Activated naive CD4-positive, alpha-beta T cell treated with anti-CD3 and anti-CD28 coated beads, Interleukin-2, amount 50 U/mL, for 72 hours (primary cell): ENCODE data around the gene RTL10. TPM values are rescaled to one million over a fixed set of nuclear protein-coding genes. Genes with fewer than 3 reads are reported as not detected.
"Not testable (repeated sequence)": the region's sequence is repeated elsewhere in the genome, so short reads cannot be mapped to it uniquely, and the experiment has no call there.

ENCODE experiments used
- ATAC-seq, 2 donors: fragments of 150-1000 bp; cut with Tn5 transposase; 2 replicates each; pipeline ENCODE4 v1.10.0; 2021; ENCODE audit warnings: mild to moderate bottlenecking in 2 of 2, moderate library complexity in 2 of 2
- DNase-seq, 2 donors: peaks; one replicate each; pipeline ENCODE4 v3.0.0; 2021 to 2022; ENCODE audit warnings: low spot score in 2 of 2
- H3K27ac Mint-ChIP-seq, 2 donors: one replicate each; pipeline ENCODE4 v1.8.0; 2022; ENCODE audit warnings: mild to moderate bottlenecking in 2 of 2, mixed read lengths in 2 of 2
- H3K36me3 Mint-ChIP-seq, 2 donors: one replicate each; pipeline ENCODE4 v1.8.0; 2022; ENCODE audit warnings: mixed read lengths in 2 of 2
- H3K9me3 Mint-ChIP-seq, 2 donors: one replicate each; pipeline ENCODE4 v1.8.0; 2022; ENCODE audit warnings: mixed read lengths in 2 of 2
- total RNA-seq, 2 donors: library from RNA; stranded (reverse); gene quantifications; one replicate each; pipeline ENCODE4 v1.2.3, GENCODE V29; 2022

The RTL10 gene
- total RNA-seq, 2 donors from 2014 or later, result 12.1 to 20.1 TPM

DNA sequence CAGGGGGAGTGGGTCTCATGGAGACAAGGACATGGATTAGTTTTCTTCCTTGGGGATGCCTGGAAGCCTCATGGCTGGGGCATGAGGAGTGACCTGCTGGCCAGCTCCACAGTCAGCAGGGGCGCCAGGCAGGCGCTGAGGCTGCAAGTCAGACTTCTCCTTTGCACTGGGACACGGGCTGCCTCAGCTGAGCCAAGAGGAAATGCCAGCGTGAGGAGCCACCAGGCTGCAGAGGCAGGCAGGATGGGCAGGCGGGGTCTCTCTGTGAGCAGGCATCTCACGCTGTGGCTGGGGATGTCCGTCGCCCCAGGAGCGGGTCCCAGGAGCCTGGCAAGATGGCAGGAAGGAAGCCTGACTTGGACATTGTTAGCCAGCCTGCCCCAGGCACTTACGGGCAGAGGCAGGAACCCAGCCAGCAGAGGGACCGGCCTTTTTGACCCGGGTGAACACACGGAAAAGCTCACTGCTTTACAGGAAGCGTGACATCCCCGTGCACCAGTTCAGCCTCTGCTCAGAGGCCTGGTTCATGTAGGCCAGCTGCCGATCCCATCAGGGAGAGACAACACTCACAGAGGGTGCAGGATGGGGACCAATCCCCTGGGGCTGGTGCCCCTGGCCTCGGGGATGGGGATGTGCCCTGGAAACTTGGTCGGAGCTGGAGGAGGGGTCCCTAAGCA lies 10.2 kb downstream of the RTL10 start:
- H3K36me3 Mint-ChIP-seq, result no peaks in the 10 kb centered on the region
- DNase-seq (no peak), ATAC-seq (peak; percentile 48 to 49)
- no peaks in the 10 kb centered on the region for H3K9me3 Mint-ChIP-seq
- peak overlapping the region; percentile 72 to 82 for H3K27ac Mint-ChIP-seq

DNA sequence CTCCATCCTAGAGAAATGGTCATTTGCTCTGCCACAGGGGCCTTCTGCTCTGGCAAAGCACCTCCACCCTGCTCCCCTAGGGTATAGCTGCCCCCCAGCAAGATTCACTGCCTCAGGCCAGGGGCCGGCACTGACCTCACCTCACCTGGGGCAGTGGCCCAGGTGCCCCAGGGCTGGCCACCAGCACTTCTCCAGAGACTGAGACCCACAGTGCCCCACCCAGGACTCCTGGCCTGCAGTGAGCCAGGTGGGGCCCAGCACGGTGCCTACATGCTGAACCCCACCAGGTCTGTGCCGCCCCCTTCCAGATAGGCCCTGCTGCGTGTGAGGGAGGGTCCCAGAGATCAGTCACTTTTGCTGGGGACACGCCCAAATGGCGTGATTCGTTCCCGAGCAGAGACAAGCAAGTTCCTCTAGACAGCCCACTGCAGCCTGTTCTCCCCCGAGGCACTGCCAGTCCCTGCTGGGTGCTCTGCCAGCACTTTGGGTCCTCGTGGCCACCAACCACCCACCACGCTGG lies 10.8 kb downstream of the RTL10 start:
- ATAC-seq (peak in 1 of 2 donors; percentile 24), DNase-seq (no peak)
- peak overlapping the region; percentile 72 to 82 for H3K27ac Mint-ChIP-seq
- no peaks in the 10 kb centered on the region for H3K36me3 Mint-ChIP-seq
- H3K9me3 Mint-ChIP-seq, result no peaks in the 10 kb centered on the region

DNA sequence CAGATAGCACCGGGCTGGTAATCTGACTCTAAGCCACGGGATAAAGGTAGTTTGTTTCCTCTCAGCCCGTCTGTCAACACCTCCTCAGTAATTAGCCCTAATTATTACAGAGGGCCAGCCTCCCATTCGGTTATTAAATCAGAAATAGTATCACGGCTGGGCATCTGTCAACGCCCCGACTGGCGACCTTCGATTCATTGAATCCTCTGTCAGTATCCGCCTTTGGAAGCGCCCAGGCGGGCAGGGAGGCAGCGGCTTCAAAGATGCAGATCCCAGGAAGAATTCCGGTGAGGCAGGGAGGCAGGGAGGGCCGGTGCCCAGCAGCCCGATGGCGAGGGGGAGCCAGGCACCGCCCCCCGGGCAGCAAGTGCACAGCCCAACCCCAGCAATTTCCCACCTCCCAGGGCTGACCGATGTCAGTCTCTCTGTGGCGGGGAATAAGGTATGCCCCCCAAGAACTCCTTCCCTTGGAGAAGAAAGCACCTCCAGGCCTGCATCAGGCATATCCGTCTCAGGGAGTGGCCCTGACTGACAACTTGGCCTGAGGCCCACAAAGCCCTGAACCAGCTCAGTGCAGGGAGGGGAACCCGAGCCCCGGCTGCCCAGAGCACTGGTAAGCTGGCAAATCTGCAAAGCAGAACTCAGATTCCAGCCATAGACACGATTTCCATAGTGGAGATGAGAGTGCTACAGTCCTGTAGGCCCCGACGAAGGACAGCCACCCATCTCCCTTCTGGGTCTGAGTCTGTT lies 11.4 kb downstream of the RTL10 start:
- ATAC-seq, result no peak
- Mint-ChIP-seq H3K9me3 (no peaks in the 10 kb centered on the region), H3K27ac (no peak overlapping the region), H3K36me3 (no peaks in the 10 kb centered on the region)
- DNase-seq, result no peak

DNA sequence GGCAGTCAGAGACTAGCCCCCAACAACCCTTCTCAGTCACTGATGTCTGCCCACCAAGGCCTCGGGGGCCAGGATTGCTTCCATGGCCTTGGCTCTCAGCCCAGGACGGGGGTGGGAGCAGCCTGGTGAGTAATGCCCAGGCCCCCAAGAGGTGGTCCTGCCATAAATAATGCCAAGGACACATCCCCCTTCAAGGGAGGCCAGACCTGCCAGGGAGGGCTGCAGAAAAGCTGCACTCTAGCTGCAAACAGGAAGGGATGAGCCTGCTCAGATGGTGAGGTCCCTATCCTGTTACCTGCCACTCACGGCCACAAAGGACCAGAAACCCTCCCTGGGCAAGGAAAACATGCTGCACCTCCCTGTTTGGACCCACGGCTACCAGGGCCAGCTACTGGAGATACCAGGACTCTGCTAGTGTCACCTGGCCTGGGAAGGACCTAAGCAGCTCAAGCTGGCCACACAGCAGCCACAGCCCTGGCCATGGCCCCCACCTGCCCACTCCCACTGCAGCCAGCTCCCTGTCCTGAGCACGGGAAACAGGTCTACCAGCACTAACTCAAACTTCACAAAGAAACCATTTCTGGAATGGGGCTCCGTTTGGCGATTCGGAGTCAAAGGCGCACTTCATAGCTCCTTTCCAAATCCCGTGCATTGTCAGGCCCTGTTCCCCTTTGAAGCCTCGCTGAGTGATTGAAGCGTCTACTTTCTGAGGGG lies 12.1 kb downstream of the RTL10 start:
- no peak for ATAC-seq
- peak overlapping the region in 1 of 2 donors; percentile 20 for H3K27ac Mint-ChIP-seq
- no peaks in the 10 kb centered on the region for H3K36me3 Mint-ChIP-seq
- no peak for DNase-seq
- no peaks in the 10 kb centered on the region for H3K9me3 Mint-ChIP-seq

DNA sequence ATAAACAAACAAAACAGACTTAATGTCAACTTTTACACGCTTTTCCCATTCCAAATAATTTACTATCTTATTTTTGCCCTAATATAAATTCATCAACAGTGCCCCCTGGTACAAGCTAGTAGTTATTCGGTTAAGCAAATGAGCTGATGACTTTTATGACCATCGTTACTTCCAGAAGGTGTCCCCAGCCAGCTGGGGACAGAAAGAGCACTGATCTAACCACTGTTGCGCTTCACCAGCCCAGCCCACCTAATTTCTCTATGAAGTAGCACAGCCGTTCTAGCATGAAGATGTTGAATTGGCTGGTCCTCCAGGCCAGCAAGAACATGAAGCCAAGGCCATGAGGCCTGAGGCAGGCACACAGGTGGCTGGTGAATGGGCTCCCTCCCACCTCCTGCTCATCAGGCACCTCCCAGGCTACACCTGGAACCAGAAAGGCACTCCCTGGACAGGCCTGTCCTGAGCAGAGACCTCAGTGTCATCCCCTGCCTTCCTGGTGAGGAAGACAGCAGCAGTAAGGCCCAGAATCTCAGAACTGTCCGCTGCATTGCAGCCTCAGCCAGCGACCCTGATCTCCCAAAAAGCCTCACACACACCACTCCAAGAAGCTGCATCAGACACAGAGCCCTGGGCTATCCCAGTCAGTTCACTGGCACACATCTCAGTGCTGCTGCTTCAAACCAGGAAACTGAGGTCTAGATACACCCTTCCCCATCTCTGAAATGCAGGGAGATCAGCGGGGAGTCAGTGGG lies 12.9 kb downstream of the RTL10 start:
- Mint-ChIP-seq H3K36me3 (no peaks in the 10 kb centered on the region), H3K27ac (peak overlapping the region; percentile 9 to 20), H3K9me3 (no peaks in the 10 kb centered on the region)
- no peak for DNase-seq
- no peak for ATAC-seq

DNA sequence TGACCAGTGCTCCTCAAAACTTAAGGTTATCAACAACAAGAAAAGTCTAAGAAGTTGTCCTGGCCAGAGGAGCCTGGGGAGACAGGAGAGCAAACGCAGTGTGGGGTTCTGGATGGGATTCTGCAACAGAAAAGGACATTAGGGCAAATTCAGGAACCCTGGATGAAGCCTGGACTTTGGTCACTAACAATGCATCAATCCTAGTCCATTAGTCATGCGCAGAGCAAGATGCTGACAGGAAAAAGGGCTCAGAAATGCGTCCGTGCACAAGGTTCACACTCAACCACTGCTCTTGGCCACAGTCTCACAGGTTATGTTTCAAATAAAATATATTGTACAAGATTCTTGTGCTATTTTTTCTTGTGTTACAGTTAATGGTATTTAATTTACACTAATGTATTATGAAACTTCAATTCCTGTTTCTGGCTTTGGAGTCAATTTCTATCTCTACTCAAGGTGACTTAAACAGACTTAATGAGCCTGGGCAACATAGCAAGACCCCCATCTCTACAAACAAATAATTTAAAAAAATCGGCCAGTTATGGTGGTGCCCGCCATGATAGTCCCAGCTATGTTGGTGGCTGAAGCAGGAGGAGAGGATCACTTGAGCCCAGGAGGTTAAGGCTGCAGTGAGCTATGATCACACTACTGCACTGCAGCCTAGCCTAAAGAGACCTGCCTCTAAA lies 13.6 kb downstream of the RTL10 start:
- Mint-ChIP-seq H3K36me3 (no peaks in the 10 kb centered on the region), H3K27ac (peak overlapping the region in 1 of 2 donors; percentile 20), H3K9me3 (no peaks in the 10 kb centered on the region)
- ATAC-seq, result no peak
- no peak for DNase-seq

DNA sequence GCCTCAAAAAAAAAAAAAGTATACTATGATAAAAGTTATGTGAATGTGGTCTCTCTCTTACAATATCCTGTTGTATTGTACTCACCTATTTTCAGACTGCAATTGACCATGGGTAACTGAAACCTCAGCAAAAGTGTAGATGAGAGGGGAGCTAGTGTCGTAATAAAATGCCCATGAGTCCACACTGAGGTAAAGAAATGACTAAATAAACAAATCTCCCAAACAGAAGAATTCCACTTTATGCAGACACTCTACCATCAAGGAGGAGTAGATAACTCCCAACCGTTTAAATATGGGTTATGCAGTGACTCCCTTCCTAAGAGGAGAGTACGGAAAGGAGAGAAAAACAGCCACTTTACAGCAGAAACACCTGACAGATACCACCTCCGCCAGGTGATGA lies 14.6 kb downstream of the RTL10 start:
- H3K27ac Mint-ChIP-seq, result peak overlapping the region; percentile 29 to 63

DNA sequence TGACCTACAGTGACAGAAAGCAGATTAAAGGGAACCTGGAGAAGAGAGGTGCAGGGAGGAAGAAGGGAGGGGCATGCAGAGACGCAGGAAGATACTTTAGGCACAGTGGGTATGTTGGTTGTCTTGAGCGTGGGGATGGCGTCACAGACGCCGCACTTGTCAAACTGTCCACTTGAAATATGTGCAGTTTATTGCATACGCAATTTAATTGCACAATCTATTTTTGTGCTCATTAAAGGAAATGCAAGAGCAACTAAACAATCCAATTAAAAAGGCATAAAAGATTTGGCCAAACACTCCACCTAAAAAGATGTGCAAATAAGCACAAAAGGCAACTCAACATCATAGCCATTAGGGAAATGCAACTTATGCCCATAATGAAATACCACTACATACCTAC lies 16.8 kb downstream of the RTL10 start:
- ATAC-seq (no peak), DNase-seq (no peak)
- H3K9me3 Mint-ChIP-seq, result no peaks in the 10 kb centered on the region
- H3K36me3 Mint-ChIP-seq, result no peaks in the 10 kb centered on the region
- H3K27ac Mint-ChIP-seq, result no peak overlapping the region

More for the DNA sequence above, 14.6 kb downstream of the RTL10 start:
- Mint-ChIP-seq H3K9me3 (no peaks in the 10 kb centered on the region), H3K36me3 (no peaks in the 10 kb centered on the region)
- ATAC-seq (no peak), DNase-seq (no peak)

DNA sequence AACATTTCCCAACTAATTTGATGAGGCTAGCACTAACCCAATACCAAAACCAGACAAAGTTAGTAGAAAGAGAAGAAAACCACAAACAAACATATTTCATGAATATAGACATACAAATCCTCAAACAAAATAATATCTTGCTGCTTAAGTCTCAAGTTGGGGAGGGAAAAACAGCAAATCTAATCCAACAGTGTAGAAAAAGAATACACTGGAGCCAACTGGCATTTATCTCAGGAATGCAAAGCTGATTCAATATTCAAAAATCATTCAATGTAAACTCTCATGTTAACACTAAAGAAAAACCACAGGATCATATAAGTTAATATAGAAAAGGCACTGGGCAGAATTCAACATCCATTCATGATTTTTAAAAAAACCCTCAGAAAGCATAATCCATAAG lies 18.2 kb downstream of the RTL10 start:
- no peaks in the 10 kb centered on the region for H3K36me3 Mint-ChIP-seq
- H3K9me3 Mint-ChIP-seq, result no peaks in the 10 kb centered on the region
- H3K27ac Mint-ChIP-seq, result no peak overlapping the region
- no peak for ATAC-seq
- no peak for DNase-seq

DNA sequence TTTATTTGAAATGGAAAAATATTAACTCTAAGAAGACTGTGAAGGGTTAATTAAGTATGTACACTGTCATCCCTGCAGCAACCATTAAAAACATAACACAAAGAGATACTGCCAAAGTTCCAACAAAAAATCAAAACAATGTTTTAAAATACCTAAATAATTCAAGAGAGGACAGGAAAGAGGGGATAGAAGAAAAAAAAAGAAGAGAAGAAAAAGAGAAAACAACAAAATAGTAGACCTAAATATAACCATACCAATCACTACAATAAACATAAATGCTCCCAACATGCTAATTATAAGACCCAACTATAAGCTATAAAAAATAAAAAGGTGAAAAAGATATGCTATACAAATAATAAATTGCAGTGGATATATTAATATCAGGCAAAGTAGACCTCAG lies 20.1 kb downstream of the RTL10 start:
- DNase-seq (no peak), ATAC-seq (no peak)
- no peaks in the 10 kb centered on the region for H3K9me3 Mint-ChIP-seq
- H3K36me3 Mint-ChIP-seq, result no peaks in the 10 kb centered on the region
- H3K27ac Mint-ChIP-seq, result no peak overlapping the region

DNA sequence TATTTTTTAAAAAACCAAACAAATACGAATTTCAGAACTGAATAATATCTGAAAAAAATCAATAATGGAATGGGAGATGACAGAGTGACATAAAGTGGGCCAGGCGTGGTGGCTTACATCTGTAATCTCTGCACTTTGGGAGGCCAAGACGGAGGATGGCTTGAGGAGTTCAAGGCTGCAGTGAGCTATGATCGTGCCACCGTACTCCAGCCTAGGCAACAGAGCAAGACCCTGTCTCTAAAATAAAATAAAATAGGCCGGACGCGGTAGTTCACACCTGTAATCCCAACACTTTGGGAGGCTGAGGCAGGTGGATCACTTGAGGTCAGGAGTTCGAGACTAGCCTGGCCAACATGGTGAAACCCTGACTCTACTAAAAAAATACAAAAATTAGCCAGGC lies 21.3 kb downstream of the RTL10 start:
- not testable (repeated sequence) for H3K9me3 Mint-ChIP-seq, DNase-seq, ATAC-seq, H3K36me3 Mint-ChIP-seq, H3K27ac Mint-ChIP-seq

DNA sequence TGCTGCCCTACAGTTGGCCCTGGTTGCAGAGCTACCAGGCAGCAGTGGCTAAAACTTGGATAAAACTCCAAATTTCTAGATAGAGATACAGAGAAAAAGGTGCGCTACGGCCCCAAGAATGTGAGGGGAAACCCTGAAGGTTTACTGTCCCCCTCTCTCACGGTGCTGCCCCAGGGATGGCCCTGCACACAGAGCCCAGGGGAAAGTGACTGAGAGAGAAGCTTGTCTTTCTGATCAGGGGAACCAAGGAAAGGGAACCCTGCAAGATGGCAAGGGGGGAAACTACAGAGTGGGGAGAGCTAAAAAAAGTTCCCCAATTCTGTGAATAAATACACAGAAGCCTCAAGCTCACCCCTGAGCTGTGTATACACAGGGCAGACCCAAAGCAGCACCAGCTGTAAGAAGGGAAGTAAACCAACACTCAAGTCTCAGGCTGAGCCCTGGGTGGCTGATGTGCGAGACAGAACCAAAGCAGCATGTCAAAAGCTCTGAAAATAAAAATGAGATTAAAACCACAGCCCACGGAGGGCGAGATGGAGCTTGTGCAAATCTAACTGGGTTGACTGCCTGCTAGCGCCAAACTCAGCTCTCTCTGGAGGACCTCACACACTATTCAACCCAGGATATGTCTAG lies 22.1 kb downstream of the RTL10 start:
- ATAC-seq (no peak), DNase-seq (no peak)
- Mint-ChIP-seq H3K9me3 (no peaks in the 10 kb centered on the region), H3K36me3 (no peaks in the 10 kb centered on the region), H3K27ac (no peak overlapping the region)

DNA sequence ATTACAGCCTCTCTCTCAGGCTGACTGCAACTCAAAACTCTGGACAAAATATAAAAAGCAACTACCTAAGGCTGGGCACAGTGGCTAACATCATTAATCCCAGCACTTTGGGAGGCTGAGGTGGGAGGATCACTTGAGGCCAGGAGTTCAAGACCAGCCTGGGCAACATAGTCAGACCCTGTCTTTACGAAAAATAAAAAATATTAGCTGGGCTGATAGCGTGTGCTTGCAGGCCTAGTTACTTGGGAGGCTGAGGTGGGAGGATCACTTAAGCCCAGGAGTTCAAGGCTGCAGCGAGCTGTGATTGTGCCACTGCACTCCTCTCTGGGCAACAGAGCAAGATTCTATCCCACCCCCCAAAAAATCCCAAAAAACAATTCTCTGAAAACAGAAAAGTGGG lies 22.7 kb downstream of the RTL10 start:
- not testable (repeated sequence) for DNase-seq, H3K36me3 Mint-ChIP-seq, H3K9me3 Mint-ChIP-seq, ATAC-seq, H3K27ac Mint-ChIP-seq

DNA sequence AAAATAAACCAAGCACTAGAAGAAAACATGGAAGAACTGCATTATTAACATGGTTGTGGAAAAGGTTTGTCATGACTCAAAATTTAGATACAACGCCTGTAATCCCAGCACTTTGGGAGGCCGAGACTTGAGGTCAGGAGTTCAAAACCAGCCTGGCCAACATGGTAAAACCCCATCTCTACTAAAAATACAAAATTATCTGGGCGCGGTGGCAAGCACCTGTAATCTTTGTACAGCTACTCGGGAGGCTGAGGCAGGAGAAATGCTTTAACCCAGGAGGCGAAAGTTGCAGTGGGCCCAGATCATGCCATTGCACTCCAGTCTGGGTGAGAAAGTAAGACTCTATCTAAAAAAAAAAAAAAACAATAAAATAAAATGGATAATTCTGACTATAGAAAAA lies 23.7 kb downstream of the RTL10 start:
- no peak overlapping the region for H3K27ac Mint-ChIP-seq
- no peaks in the 10 kb centered on the region for H3K9me3 Mint-ChIP-seq
- ATAC-seq, result no peak
- H3K36me3 Mint-ChIP-seq, result no peaks in the 10 kb centered on the region
- DNase-seq, result no peak

DNA sequence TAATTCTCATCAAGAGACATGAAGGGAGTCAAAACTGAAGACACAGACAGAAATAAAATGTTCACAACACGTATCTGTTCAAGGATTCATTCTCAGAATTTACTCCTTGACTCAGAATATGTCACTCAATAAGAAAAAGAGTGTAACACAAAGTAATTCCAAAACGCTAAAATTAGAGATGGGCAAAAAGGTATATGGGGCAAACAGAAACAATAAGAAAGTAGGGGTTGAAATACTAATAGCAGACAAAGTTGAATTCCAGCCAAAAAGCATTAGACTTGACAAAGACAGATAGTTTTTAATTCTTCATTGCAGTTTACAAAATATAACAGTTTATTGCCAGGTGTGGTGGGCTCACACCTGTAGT lies 26.7 kb downstream of the RTL10 start:
- no peak overlapping the region for H3K27ac Mint-ChIP-seq
- H3K9me3 Mint-ChIP-seq, result no peaks in the 10 kb centered on the region
- DNase-seq (no peak), ATAC-seq (peak in 1 of 2 donors; percentile 40)
- H3K36me3 Mint-ChIP-seq, result no peaks in the 10 kb centered on the region
